ENCODE data around the gene CYTH1. TPM values are rescaled to one million over a fixed set of nuclear protein-coding genes. Genes with fewer than 3 reads are reported as not detected.

CYTH1 gene
- total RNA-seq, 1 donor from 2014 or later = 44.3 TPM

DNA sequence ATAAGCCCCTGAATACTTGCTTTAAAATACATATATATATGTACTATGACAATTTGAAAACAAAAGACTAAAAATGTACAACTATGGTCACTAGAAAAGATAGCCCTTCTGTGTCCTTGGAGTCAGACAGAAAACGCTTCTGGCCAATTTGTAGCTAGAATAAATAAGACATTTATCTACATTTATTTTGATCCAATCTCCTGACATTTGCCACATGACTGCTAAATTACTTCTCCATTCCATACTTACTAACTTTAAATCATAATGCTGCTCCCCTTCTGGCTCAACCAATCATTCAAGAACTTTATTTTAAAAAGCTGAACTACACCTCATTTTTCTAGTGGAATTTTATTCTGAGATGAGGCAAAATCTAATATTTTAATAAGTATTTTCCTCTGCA lies 65.8 kb downstream of the CYTH1 start:
- DNase-seq (ENCODE audit: low spot score) = no peak

DNA sequence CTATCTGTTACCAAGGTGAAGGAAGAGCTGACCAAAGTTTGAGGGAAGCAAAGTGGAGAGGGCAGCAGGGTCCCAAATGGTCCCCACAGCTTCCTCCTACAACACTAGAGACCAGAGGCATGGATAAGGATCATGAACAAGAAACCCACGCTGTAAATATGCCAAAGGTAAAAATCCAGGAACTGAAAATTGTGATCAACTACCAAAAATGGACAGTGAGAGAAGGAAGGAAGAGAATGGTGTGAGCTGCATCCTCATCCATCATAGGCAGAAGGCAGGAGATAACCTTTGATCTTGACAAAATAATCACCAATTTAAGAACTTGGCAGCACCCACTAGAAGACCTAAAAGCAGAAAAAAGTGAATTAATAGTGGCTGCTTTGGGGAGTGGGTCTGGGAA lies 66.2 kb downstream of the CYTH1 start:
- no peak for DNase-seq (ENCODE audit: low spot score)

DNA sequence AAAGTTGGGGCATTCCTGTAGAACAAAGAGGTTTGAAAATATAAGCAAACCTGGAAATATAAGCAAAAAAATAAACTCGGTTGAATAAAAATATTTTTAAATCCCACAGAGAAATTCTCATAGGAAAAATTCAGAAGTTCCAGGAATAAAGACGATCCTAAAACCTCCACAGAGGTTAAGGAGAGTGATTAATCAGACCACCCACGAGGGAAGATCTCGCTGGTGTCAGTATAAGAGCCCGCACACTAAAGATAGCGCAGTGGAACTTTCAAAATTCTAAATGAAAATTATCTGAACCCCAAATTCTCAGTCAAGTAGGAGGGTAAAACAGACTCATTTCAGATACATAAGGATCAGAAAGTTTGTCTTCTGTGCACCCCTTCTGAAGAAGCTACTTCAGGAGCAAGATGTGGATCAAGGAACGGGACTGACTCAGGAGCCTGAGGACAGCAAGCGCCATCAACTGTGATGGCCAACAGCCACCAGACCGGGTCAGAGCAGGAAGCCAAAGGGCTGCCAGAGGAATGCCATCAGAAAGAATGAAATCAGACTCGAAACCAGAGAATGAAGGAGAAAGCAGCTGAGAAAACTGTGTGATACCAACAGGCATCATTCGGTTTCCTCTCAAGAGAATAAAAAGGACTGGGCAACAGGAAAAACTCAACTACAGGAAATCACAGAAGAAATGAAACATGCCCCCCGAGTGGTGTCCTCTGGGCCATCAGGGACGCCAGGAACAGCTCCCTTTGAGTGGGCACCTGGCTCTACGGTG lies 66.9 kb downstream of the CYTH1 start:
- no peak for DNase-seq (ENCODE audit: low spot score)

DNA sequence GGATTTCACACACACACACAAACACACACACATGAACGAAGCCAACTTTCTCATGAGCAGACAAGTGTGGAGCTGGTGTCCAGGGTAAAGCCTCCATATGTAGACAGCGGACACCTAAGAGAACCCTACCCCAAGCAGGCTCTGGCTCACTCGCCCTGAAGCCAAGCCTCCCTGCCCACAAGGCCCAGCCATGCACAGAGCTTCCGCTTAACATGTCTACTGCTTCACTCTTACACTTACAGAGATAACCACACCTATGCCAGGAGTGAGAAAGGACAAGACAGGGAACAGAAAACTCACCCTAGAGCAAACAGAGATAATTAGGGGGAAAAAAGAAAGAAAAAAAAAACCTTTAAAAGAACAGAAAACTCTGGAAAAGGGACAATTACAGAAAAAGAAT lies 67.5 kb downstream of the CYTH1 start:
- DNase-seq (ENCODE audit: low spot score) = no peak

DNA sequence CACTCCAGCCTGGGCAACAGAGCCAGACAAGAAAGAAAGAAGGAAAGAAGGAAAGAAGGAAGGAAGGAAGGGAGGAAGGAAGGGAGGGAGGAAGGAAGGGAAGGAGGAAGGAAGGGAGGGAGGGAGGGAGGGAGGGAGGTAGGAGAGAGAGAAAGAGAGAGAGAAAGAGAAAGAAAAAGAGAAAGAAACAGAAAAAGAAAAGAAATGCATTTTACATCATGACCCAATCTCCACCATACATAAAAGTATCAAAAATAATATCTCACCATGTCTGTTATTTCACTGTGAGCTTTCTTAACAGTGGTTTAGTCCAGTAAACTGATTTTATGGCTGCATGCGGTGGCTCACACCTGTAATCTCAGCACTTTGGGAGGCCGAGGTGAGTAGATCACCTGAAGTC lies 70.0 kb downstream of the CYTH1 start:
- no peak for DNase-seq (ENCODE audit: low spot score)

DNA sequence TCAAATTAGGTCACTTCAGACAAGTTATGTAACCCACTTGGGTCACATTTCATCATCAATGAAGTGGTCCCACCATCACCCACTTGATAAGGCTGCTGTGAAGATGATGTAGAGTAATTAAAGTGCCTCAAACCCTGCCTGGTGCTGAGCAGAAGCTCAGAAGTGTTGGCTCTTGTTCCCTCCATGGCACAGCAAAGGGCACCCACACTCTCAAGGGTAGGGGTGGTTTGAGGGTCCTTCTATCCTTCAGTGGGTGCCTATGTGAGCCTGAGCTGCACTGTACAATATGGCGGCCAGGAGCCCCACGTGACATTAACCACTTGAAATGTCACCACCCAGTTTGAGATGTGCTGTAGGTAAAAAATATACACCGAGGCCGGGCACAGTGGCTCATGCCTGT lies 71.5 kb downstream of the CYTH1 start:
- no peak for DNase-seq (ENCODE audit: low spot score)

DNA sequence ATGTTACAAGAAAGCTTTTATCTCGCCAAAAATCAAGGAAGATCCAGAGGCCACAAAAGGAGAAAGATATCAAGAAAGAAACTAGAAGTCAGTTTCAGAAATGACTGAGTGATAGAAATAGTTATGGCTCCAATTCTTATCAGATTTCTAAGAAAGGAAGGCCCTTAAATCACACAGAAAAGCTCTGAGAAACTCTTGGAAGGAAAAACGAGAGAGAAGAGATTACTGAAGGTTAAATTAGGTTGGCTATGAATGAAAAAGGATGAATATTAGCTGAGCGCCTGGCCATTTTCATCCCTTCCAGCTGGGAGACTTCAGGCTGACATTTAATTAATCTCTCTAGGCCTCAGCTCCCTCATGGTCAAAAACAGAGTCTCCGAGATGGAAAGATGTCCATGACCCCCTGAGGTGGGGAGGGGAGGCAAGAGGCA lies 72.3 kb downstream of the CYTH1 start:
- peak; percentile 82 for DNase-seq (ENCODE audit: low spot score)

DNA sequence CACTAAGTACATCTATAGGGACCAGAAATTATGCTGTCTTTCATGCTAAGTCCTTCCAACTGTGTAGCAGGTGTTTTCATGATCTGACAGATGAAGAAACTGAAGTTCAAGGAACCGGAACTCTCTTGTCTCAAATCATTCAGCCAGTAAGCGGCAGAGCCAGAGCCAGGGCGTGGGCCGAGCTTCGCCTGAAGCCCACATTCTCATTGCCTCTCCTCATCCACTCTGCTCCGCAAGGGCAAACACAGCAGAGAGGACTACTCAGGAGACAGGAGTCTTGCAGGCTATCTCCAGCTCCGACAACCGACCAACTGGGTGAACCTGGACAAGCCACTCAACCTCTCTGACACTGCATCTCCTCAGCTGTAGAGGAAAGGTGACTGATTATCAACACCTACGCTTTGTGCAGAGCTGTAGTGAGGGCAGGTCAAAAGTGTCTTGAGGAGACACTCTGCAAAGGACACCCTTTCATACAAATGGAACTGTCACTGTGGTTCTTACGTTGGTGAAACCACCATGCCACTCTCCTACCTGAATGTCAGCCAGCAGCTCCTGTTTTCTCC lies 72.9 kb downstream of the CYTH1 start:
- no peak for DNase-seq (ENCODE audit: low spot score)

DNA sequence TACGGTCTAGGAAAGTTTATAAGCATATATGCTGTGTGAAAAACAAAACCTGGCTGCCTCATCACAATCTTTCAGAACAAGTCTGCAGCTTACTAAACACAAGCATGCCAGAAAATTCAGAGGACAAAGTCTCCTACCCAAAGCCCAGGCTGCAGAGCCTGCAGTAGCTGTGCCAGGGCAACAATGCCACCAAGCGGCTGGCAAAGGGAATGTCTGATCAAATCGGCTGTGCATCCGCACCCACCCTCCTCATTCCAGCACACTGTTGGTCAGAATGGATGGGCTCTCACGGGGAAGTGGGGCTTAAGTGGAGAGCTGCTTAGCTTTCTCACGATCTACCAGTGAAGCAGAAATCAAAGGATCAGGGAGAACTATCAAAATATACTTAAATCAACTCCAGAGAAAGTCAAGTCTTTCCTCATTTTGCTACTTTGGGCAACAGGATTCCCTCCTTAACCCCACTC lies 73.5 kb downstream of the CYTH1 start:
- peak; percentile 91 for DNase-seq (ENCODE audit: low spot score)

DNA sequence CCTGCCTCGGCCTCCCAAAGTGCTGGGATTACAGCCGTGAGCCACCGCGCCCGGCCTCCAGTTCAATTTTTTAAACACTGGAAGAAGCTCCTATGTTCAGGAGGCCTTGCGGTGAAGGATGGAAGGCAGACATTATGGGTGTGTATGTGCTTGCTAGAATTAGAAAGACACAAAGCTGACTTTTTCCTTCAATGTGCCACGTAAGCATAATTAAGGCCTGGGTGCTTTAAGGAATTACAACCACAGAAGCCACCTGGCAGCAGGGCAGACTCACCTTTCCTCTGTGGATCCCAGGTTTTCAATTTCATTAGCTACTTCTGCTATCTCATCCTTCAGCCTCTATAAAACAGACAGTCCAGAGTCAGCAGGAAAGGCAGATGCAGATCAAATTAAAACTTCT lies 74.2 kb downstream of the CYTH1 start:
- DNase-seq (ENCODE audit: low spot score) = no peak

DNA sequence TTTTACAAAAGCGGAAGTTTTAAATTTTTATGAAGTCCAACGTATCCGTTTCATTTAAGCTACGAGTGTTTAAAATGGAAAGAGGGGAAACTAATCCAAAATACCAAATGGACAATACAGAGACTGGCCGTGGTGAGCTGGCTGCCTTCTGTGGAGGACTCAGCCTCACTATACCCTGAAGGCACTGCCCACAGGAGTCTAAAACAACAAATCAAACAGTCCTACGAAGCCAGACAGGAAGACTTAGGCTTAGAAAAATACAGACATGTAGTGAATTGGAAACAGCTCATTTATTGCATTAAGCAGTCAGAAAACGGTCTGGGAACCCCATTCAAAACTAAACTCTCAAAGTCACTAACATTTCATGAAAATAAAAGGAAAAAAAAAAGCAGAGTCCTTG lies 75.1 kb downstream of the CYTH1 start:
- no peak for DNase-seq (ENCODE audit: low spot score)

DNA sequence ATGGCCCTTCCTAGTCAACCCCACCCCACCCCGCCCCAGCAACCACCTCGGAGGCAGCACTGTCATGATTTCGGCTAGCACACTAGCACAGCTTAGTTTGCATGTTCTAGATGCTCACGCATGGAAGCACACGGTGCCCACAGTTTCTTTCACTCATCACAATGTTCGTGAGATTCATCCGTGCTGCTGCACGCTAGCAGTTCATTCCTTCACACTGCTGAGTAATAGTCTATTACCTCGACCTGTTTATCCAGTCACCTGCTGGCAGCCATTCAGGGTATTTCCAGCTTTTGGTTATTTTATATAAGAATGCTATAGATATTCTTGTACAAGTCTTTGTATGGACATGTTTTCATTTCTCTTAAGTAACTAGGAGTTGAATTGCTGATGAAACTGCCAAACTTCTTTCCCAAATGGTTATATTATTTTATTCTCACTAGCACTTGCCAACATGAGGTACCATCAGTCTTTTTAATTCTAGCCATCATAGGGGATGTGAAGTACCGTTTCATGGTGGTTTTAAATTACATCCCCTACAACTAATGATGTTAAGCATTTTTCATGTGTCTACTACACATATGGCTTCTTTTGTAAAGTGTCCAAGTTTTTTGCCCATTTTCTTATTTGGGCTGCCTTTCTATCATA lies 75.7 kb downstream of the CYTH1 start:
- no peak for DNase-seq (ENCODE audit: low spot score)

DNA sequence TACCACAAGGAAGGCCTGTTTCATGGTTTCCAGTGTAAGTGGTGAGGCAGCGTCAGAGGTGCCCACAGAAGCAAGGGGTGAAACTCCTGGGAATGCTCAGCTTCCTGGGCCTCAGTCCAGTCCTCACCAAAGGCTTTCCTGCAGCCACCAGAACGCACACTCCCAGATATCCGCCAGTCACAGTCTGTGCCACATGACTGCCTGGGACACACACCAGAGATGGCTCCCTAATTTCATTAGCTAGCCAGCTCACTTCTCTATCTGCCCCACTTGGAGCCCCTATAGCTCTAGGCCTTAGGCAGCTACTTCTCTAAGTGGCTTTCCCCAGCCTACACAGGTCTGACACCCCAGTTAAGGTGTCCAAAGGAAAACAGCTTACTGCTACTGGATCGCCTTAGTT lies 77.0 kb downstream of the CYTH1 start:
- no peak for DNase-seq (ENCODE audit: low spot score)

DNA sequence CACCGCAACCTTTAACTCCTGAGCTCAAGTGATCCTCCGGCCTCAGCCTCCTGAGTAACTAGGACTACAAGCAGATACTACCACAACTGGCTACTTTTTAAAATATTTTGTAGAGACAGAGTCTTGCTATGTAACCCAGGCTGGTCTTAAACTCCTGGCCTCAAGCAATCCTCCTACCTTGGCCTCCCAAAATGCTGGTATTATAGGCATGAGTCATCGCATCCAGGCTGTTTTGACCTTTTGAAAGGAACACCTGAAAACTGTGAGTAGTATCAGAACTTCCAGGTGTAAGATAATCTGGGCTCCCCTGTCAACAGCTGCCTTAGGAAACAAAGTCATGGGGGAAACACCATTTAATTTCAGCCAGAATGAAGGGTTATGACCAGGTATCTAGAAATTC lies 77.5 kb downstream of the CYTH1 start:
- no peak for DNase-seq (ENCODE audit: low spot score)

DNA sequence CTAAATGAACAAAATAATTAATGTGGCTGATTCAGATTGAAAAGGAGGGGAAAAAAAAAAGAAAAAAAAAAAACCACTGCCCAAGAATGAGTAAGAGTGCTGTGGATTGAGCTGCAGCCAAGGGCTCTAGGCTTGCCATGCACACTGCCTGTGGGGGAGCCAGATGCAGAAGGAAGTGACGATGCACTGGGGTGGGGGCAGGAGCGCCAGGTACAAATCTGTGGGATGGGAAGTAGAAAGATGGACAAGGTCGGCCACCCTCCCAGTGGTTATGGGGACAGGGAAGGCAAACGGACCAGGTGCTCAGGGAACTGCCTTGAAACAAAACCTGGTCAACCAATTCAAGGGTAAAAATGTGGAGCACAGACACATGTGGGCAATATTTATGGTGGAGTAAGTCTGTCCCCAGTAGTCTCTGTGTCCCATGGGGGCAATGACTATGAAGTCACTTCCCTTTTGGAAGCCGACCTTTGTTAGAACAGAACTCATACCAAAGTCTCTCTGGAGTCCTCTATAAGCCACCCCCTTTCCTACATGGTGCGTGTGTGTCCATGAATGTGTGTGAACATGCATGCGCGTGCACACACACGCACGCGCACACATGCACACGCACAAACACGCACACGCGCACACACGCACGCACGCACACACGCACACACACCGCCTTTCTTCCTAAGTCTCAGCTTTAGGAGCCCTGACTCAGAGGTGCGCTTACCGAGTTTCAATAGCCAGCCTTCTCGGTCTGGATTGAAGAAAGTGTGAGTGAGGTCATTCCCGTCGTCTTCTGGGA lies 84.3 kb downstream of the CYTH1 start:
- DNase-seq (ENCODE audit: low spot score) = no peak

DNA sequence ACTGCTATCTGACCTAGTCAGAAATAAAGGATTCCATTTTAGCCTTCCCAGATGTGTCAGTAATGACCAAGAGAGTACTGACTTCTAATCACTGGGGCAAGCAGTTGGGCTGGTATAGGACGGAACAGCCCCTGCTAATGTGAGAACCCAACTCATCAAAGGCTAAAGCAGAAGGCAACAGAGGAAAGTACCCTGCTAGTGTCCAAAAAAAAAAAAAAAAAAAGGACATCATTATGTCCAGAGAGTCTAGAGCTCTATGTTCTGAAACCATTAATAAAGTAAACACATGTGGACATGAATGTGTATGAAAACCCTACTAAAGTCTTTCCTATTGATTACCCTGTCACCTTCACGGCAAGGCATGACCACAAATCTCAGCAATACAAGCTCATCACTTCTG lies 85.0 kb downstream of the CYTH1 start:
- DNase-seq (ENCODE audit: low spot score) = no peak

DNA sequence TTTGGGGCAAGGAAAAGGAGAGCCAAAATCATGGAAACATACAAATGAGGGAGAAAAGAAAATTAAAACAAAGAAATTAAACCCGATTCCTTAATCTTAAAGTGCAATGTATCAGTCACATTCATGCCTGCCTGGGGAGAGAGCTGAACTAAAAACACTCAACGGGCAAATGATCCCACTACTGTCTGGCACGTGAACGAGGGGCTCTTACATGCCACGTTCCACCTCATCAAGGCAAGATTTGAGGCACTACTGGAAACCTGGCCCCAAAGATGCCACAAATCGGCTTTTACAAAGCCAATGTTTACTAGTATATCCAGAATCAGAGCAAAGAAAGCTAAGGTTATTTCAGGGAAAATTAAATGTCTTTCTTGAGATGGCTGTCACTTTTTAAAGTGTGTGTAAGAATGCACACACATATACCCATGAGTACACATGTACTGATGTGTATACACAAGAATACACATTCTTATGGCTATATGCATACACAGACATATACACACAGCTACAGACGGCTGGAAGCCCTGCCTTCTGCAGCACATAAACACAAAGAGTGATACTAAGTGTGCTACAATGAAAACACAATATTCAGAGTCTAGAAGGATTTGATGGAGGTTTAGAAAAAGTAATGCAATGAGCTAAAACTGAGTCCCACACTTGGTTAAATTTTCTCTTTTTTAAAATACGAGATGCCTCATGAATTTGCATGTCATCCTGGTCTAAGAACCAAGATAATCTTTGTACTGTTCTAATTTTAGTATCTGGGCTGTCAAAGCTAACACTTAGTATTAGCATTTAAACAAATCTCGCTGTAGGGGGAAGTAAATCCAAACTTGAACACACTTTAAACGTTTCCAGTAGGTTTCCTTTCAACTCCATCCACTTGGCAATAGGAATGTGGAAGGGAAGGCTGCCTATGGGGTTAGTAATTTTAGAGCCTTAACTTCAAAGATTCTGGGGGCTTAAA lies 85.8 kb downstream of the CYTH1 start:
- no peak for DNase-seq (ENCODE audit: low spot score)

DNA sequence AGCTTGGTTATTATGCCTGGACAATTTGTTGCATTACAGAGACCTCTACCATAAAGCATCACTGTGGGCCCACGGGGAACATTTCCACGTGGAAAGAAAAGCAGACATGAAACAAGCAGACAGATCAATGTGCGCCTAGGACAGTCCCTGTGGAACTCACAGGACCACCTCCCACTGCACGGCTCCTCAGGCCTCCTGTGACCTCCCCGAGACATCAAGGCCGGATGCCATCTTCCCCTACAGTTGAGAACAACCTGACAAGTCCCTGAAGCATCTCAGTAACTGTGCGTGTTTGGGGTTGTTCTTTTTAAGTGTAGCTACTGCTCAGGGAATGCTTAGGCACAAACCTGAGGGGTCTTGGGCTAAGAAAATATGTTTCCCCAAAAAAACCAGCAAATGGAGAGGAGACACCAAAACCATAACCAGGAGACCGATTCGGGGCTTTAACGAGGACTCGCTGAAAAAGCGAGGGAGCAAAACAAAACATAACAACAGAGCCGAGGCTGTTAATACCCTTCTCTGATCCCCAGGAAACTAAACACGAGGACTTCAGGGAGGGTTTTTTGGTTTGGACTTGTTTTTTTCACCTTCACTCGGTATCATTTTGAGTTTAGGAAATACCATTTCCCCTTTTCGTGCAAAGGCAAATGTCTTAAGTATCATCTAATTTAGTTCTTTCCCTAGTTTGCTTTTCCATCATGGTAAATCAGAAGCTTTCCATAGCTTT lies 87.1 kb downstream of the CYTH1 start:
- DNase-seq (ENCODE audit: low spot score) = no peak

DNA sequence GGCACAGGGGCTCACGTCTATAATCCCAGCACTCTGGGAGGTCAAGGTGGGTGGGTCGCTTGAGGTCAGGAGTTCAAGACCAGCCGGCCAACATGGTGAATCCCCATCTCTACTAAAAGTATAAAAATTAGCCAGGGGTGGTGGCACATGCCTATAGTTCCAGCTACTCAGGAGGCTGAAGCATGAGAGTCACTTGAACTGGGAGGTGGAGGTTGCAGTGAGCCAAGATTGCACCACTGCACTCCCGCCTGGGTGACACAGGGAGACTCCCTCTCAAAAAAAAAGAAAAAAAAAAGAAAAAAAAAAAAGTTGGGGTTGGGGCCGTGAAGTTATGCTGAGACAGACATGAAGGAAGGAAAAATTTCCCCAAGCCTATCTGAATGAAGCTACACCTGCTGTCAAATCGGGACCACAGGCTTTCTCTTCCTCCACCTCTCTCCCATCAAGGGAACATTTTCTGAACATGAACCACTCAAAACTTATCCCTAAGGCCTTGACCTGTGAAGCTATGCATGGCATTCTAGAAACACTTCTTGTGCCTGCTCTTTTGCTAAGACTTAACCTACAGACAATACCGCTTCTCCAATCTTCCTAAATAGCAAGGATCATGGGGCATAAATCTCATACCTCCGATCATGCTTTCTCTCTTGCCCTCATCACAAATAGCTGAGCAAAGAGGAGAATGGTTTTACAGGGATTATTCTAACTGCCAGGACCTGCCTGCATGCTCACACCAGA lies 88.6 kb downstream of the CYTH1 start:
- no peak for DNase-seq (ENCODE audit: low spot score)

All from umbilical cord (tissue), 2 donors.